SK-N-SH (cell line): Measurements from ENCODE around the gene NAV1.

Experiments
- EZH2phosphoT487 ChIP-seq: fragments of 200-600 bp; sonication (generic); IDR thresholded peaks from 2 replicates; pipeline ENCODE4 v1.6.1; 2017; ENCODE audit warnings: low read depth, mixed run types, mild to moderate bottlenecking, antibody characterized with exemption, moderate library complexity, borderline replicate concordance
- FOXJ3 ChIP-seq: sonication (generic); formaldehyde crosslinking; IDR thresholded peaks from 2 replicates; pipeline ENCODE4 v1.5.1; 2020; ENCODE audit warnings: mild to moderate bottlenecking, missing genetic modification reagents
- RAD21 ChIP-seq: IDR thresholded peaks from 2 replicates; pipeline ENCODE4 v1.6.1; 2012; ENCODE audit warnings: mild to moderate bottlenecking, low read length
- RFX5 ChIP-seq: IDR thresholded peaks from 2 replicates; pipeline ENCODE4 v1.6.1; 2012; ENCODE audit warnings: mild to moderate bottlenecking, improper control_type of control experiment, low read length
- SIN3A ChIP-seq: IDR thresholded peaks from 2 replicates; pipeline ENCODE4 v1.6.1; 2012; ENCODE audit warnings: low read depth, mild to moderate bottlenecking, low read length, moderate library complexity, borderline replicate concordance
- TF ChIP-seq, protein P1 (sequence below): fragments of 200-600 bp; sonication (generic); IDR thresholded peaks from 2 replicates; pipeline ENCODE4 v1.6.1; 2017; ENCODE audit warnings: antibody characterized with exemption, mild to moderate bottlenecking, moderate library complexity

DNA sequence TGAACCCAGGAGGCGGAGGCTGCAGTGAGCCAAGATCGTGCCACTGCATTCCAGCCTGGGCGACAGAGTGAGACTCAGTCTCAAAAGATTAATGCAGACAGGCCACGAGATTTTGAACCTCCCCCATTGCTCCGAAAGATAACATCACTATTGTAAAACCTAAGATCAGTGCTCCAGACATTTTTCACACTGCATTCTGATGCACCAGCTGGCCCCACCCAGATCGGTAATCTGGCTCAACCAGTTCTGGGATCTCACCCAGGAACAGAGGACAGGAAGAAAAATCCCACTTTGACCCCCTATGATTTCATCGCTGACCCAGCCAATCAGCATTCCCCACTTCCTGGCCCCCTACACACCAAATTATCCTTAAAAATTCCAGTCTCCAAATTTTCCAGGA lies 21.3 kb upstream of the NAV1 start:
- TF ChIP-seq, protein P1, sequence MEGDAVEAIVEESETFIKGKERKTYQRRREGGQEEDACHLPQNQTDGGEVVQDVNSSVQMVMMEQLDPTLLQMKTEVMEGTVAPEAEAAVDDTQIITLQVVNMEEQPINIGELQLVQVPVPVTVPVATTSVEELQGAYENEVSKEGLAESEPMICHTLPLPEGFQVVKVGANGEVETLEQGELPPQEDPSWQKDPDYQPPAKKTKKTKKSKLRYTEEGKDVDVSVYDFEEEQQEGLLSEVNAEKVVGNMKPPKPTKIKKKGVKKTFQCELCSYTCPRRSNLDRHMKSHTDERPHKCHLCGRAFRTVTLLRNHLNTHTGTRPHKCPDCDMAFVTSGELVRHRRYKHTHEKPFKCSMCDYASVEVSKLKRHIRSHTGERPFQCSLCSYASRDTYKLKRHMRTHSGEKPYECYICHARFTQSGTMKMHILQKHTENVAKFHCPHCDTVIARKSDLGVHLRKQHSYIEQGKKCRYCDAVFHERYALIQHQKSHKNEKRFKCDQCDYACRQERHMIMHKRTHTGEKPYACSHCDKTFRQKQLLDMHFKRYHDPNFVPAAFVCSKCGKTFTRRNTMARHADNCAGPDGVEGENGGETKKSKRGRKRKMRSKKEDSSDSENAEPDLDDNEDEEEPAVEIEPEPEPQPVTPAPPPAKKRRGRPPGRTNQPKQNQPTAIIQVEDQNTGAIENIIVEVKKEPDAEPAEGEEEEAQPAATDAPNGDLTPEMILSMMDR = no peak
- no peak for TF ChIP-seq EZH2phosphoT487
- no peak for TF ChIP-seq FOXJ3 (CRISPR knock-in tag)
- TF ChIP-seq SIN3A = no peak
- no peak for TF ChIP-seq RAD21
- TF ChIP-seq RFX5 = no peak
